Thymus (tissue), 11 donors: ENCODE data around the gene EDEM2. TPM values are rescaled to one million over a fixed set of nuclear protein-coding genes. Genes with fewer than 3 reads are reported as not detected.
"Not testable (repeated sequence)": the region's sequence is repeated elsewhere in the genome, so short reads cannot be mapped to it uniquely, and the experiment has no call there.

Experiments
- DNase-seq, 9 donors: peaks; one replicate each; pipeline ENCODE4 v3.0.0-alpha.2; 2013; ENCODE audit warnings: low spot score in 9 of 9, low read depth in 6 of 9, missing footprints in 1 of 9
- H3K27ac ChIP-seq, 2 donors: one replicate each; pipeline ENCODE4 v1.5.1; 2013; ENCODE audit warnings: control low read depth in 1 of 2, low read depth in 1 of 2, low read length in 1 of 2, mild to moderate bottlenecking in 1 of 2, moderate library complexity in 1 of 2
- H3K27me3 ChIP-seq, 2 donors: one replicate each; pipeline ENCODE4 v1.5.1; 2013; ENCODE audit warnings: low read length in 1 of 2; ENCODE audit not compliant: control insufficient read depth in 2 of 2, insufficient read depth in 1 of 2
- H3K36me3 ChIP-seq, 2 donors: one replicate each; pipeline ENCODE4 v1.5.1; 2013; ENCODE audit warnings: low read length in 1 of 2, mild to moderate bottlenecking in 1 of 2, moderate library complexity in 1 of 2; ENCODE audit not compliant: control insufficient read depth in 2 of 2, insufficient read depth in 2 of 2
- H3K4me1 ChIP-seq, 2 donors: one replicate each; pipeline ENCODE4 v1.5.1; 2013; ENCODE audit warnings: low read length in 2 of 2; ENCODE audit not compliant: control insufficient read depth in 2 of 2, insufficient read depth in 2 of 2
- H3K4me3 ChIP-seq, 2 donors: one replicate each; pipeline ENCODE4 v1.5.1; 2013; ENCODE audit warnings: low read length in 2 of 2, control low read depth in 1 of 2, mild to moderate bottlenecking in 1 of 2
- H3K9me3 ChIP-seq, 2 donors: one replicate each; pipeline ENCODE4 v1.5.1; 2013; ENCODE audit warnings: low read length in 1 of 2, mild to moderate bottlenecking in 1 of 2; ENCODE audit not compliant: control insufficient read depth in 2 of 2, insufficient read depth in 1 of 2
- WGBS: extraction: QIAGEN DNeasy Blood & Tissue Kit; methylation state at CpG from one replicate; pipeline ENCODE4 v1.1.7; 2013; 5-methylcytosine and 5-hydroxymethylcytosine counted together
- polyA plus RNA-seq: library from polyadenylated mRNA; stranded (reverse); fragments of 200-250 nt; gene quantifications from one replicate; pipeline ENCODE4 v1.2.3, GENCODE V29; 2013
- total RNA-seq: library from RNA; stranded (reverse); fragments of 120-200 nt; gene quantifications from one replicate; pipeline ENCODE4 v1.2.4, GENCODE V29; 2013
- donor health status: healthy.

Gene EDEM2
- total and polyA plus RNA-seq, 2 donors, result 15.5 to 18.4 TPM

- DNase-seq, result no peak
- Histone ChIP-seq H3K27ac (no peak overlapping the region), H3K27me3 (no peaks in the 10 kb centered on the region), H3K9me3 (no peaks in the 10 kb centered on the region), H3K4me3 (no peak overlapping the region), H3K36me3 (peaks cover 46 to 57% of the 10 kb centered on the region in 2 donors), H3K4me1 (no peaks in the 10 kb centered on the region)
- over 99% methylated on average over 7 of the region's 7 CpGs for WGBS
These were observed 25.9 kb downstream of the EDEM2 start for GRCh38 chr20:35121186-35121585.

- DNase-seq, result no peak
- 95% methylated on average over 8 of the region's 8 CpGs for WGBS
- H3K4me1 ChIP-seq, result no peaks in the 10 kb centered on the region
- H3K4me3 ChIP-seq, result no peak overlapping the region
- H3K36me3 ChIP-seq, result peaks cover 47 to 55% of the 10 kb centered on the region in 2 donors
- H3K27ac ChIP-seq, result no peak overlapping the region
- H3K9me3 ChIP-seq, result no peaks in the 10 kb centered on the region
- H3K27me3 ChIP-seq, result no peaks in the 10 kb centered on the region
These were observed 27.0 kb downstream of the EDEM2 start for GRCh38 chr20:35120012-35120701.

- H3K4me3 ChIP-seq, result no peak overlapping the region
- no peak overlapping the region for H3K27ac ChIP-seq
- peaks cover 38 to 45% of the 10 kb centered on the region in 2 donors for H3K36me3 ChIP-seq
- no peaks in the 10 kb centered on the region for H3K9me3 ChIP-seq
- H3K4me1 ChIP-seq, result no peaks in the 10 kb centered on the region
- DNase-seq, result no peak
- no peaks in the 10 kb centered on the region for H3K27me3 ChIP-seq
- 98% methylated on average over 1 of the region's 1 CpG for WGBS
These were observed 29.5 kb downstream of the EDEM2 start for GRCh38 chr20:35117629-35118028.

GRCh38 chr20:35117196-35117595 lies 29.9 kb downstream of the EDEM2 start:
- Histone ChIP-seq H3K27ac (no peak overlapping the region), H3K4me3 (no peak overlapping the region), H3K9me3 (no peaks in the 10 kb centered on the region), H3K4me1 (no peaks in the 10 kb centered on the region), H3K27me3 (no peaks in the 10 kb centered on the region), H3K36me3 (peaks cover 35 to 42% of the 10 kb centered on the region in 2 donors)
- no peak for DNase-seq

GRCh38 chr20:35116258-35116657 lies 30.9 kb downstream of the EDEM2 start:
- no peaks in the 10 kb centered on the region for H3K9me3 ChIP-seq
- no peaks in the 10 kb centered on the region for H3K27me3 ChIP-seq
- H3K4me3 ChIP-seq, result no peak overlapping the region
- no peak overlapping the region for H3K27ac ChIP-seq
- no peak for DNase-seq
- no peaks in the 10 kb centered on the region for H3K4me1 ChIP-seq
- H3K36me3 ChIP-seq, result peaks cover 26 to 35% of the 10 kb centered on the region in 2 donors
- WGBS, result 72% methylated on average over 4 of the region's 4 CpGs

GRCh38 chr20:35115606-35116005 lies 31.5 kb downstream of the EDEM2 start:
- no peaks in the 10 kb centered on the region for H3K9me3 ChIP-seq
- 92% methylated on average over 11 of the region's 11 CpGs for WGBS
- H3K4me3 ChIP-seq, result no peak overlapping the region
- DNase-seq, result no peak
- peaks cover 23 to 28% of the 10 kb centered on the region in 2 donors for H3K36me3 ChIP-seq
- H3K4me1 ChIP-seq, result no peaks in the 10 kb centered on the region
- no peaks in the 10 kb centered on the region for H3K27me3 ChIP-seq
- no peak overlapping the region for H3K27ac ChIP-seq

- H3K27me3 ChIP-seq, H3K4me3 ChIP-seq, H3K27ac ChIP-seq, H3K4me1 ChIP-seq, DNase-seq, H3K9me3 ChIP-seq: not testable (repeated sequence)
- WGBS, result 87% methylated on average over 5 of the region's 5 CpGs
- H3K36me3 ChIP-seq, result peaks cover 5 to 17% of the 10 kb centered on the region in 2 donors
These were observed 34.9 kb downstream of the EDEM2 start for GRCh38 chr20:35112276-35112675.

- DNase-seq, result no peak
- peaks cover 5 to 17% of the 10 kb centered on the region in 2 donors for H3K36me3 ChIP-seq
These were observed 35.8 kb downstream of the EDEM2 start for GRCh38 chr20:35111141-35111888.

GRCh38 chr20:35108921-35109320 lies 38.2 kb downstream of the EDEM2 start:
- DNase-seq, result no peak
- 94% methylated on average over 4 of the region's 4 CpGs for WGBS
- H3K9me3 ChIP-seq, result no peaks in the 10 kb centered on the region
- H3K4me1 ChIP-seq, result no peaks in the 10 kb centered on the region
- no peak overlapping the region for H3K27ac ChIP-seq
- H3K27me3 ChIP-seq, result no peaks in the 10 kb centered on the region
- H3K36me3 ChIP-seq, result peaks cover 0 to 6% of the 10 kb centered on the region in 2 donors
- no peak overlapping the region for H3K4me3 ChIP-seq

More at GRCh38 chr20:35111141-35111888, 35.8 kb downstream of the EDEM2 start:
- WGBS, result 98% methylated on average over 4 of the region's 4 CpGs
- no peaks in the 10 kb centered on the region for H3K4me1 ChIP-seq
- no peaks in the 10 kb centered on the region for H3K27me3 ChIP-seq
- H3K27ac ChIP-seq, result no peak overlapping the region
- H3K4me3 ChIP-seq, result no peak overlapping the region
- no peaks in the 10 kb centered on the region for H3K9me3 ChIP-seq
